Psoas muscle (tissue), 8 donors: ENCODE data around the gene SPATA33. TPM values are rescaled to one million over a fixed set of nuclear protein-coding genes. Genes with fewer than 3 reads are reported as not detected.

ENCODE experiments used
- ATAC-seq, 4 donors: fragments of 200-7000 bp; cut with Tn5 transposase; one replicate each; pipeline ENCODE4 v1.9.1; 2020; ENCODE audit warnings: moderate library complexity in 3 of 4, mild to moderate bottlenecking in 2 of 4
- DNase-seq, 2 donors: peaks; one replicate each; pipeline ENCODE4 v3.0.0-alpha.2; 2020
- H3K27ac ChIP-seq: fragments of 200-600 bp; one replicate; pipeline ENCODE4 v1.8.0; 2022
- H3K27me3 ChIP-seq, 3 donors: fragments of 200-600 bp in 1 of 3; one replicate each; pipeline versions ENCODE4 v1.6.1 to v1.8.0; 2013 to 2022; ENCODE audit warnings: low read length in 2 of 3, mild to moderate bottlenecking in 2 of 3, moderate library complexity in 1 of 3; ENCODE audit not compliant: insufficient read depth in 3 of 3
- H3K36me3 ChIP-seq, 2 donors: fragments of 200-600 bp in 1 of 2; one replicate each; pipeline versions ENCODE4 v1.6.1 to v1.8.0; 2013 to 2022; ENCODE audit warnings: low read depth in 1 of 2, mild to moderate bottlenecking in 1 of 2, moderate library complexity in 1 of 2; ENCODE audit not compliant: insufficient read depth in 1 of 2
- H3K4me1 ChIP-seq: fragments of 200-600 bp; one replicate; pipeline ENCODE4 v1.8.0; 2022
- H3K4me3 ChIP-seq: fragments of 200-600 bp; one replicate; pipeline ENCODE4 v1.8.0; 2022; ENCODE audit warnings: mild to moderate bottlenecking
- H3K9me3 ChIP-seq: fragments of 200-600 bp; one replicate; pipeline ENCODE4 v1.8.0; 2022
- CTCF ChIP-seq: fragments of 200-600 bp; IDR thresholded peaks from one replicate; pipeline ENCODE4 v1.8.0; 2022; ENCODE audit warnings: antibody characterized with exemption
- WGBS, 3 donors: extraction: QIAGEN DNeasy Blood & Tissue Kit; methylation state at CpG; one replicate each; pipeline versions ENCODE4 v1.1.6 to v1.1.7; 2013; 5-methylcytosine and 5-hydroxymethylcytosine counted together
- intact Hi-C, 2 donors: fragments of 100-400 bp; cut with DNase I; formaldehyde crosslinking; loops; one replicate each; pipeline versions ENCODE4 v1.11.0 to v1.14.2; 2022
- polyA plus RNA-seq, 3 donors: library from polyadenylated mRNA; stranded (reverse); fragments of 200-250 nt; gene quantifications; one replicate each; pipeline ENCODE4 v1.2.3, GENCODE V29; 2013
- total RNA-seq, 4 donors: library from RNA; stranded (reverse); fragmentation: NEBNext Ultra II Directional in 2 of 4; extraction: Animal tissue kit (Norgen Biotek cat#: 25700) in 2 of 4; gene quantifications; one replicate each; pipeline versions ENCODE4 v1.2.1 to v1.2.4, GENCODE V29; 2021 to 2023
- donor health status: healthy with polysubstance abuse.
- donor health status: DM: no; HTN: no; CAD: no; lungs with moderate emphysema.
- donor health status: Bipolar disorder and iron deficiency.
- donor health status: healthy.
- donor health status: DM: yes; HTN: yes; CAD: no.
- donor health status: DM: no; HTN: no; CAD: no.
- donor health status: DM: no; HTN: no; CAD: no.
- donor health status: DM: yes; HTN: yes; CAD: no.

The SPATA33 gene
- total and polyA plus RNA-seq, 7 donors: 1.2 to 8.2 (median 3.0) TPM

- 100% methylated on average over 1 of the region's 1 CpG for WGBS, 3 donors
- no peak for TF ChIP-seq CTCF
- DNase-seq: no peak
- Histone ChIP-seq H3K36me3 (peaks cover 0 to 18% of the 10 kb centered on the region in 2 donors), H3K27me3 (no peaks in the 10 kb centered on the region), H3K27ac (no peak overlapping the region), H3K9me3 (no peaks in the 10 kb centered on the region), H3K4me3 (no peak overlapping the region), H3K4me1 (peaks cover 14% of the 10 kb centered on the region)
- no peak for ATAC-seq
- intact Hi-C loops: no loop called here
These were observed 28.3 kb downstream of the SPATA33 start for GRCh38 chr16:89685916-89686315.

- H3K36me3 ChIP-seq: peaks cover 0 to 25% of the 10 kb centered on the region in 2 donors
- peak; percentile 90 to 95 for DNase-seq
- peak; percentile 93 to 99 (median 96) for ATAC-seq
- WGBS, 3 donors: 0 to 1% (median 1%) methylated on average over 60 to 66 of the region's 67 CpGs
- intact Hi-C loops: no loop called here
- no peaks in the 10 kb centered on the region for H3K27me3 ChIP-seq
- H3K4me1 ChIP-seq: peaks cover 14% of the 10 kb centered on the region
- no peak for TF ChIP-seq CTCF
- H3K9me3 ChIP-seq: no peaks in the 10 kb centered on the region
- H3K27ac ChIP-seq: peak within 1 kb of the TSS; percentile 93
- H3K4me3 ChIP-seq: peak within 1 kb of the TSS; percentile 95
These were observed 29.0 kb downstream of the SPATA33 start, which contains the start of gene CDK10 for GRCh38 chr16:89686520-89687091. TSS of gene CDK10 (plus strand) at chr16:89686689. CDS start at chr16:89686711, 22 bp downstream.

GRCh38 chr16:89687092-89687940, 29.7 kb downstream of the SPATA33 start:
- Histone ChIP-seq H3K27me3 (no peaks in the 10 kb centered on the region), H3K36me3 (peaks cover 0 to 32% of the 10 kb centered on the region in 2 donors), H3K4me3 (peak overlapping the region; percentile 95), H3K9me3 (no peaks in the 10 kb centered on the region), H3K27ac (peak overlapping the region; percentile 93), H3K4me1 (peaks cover 14% of the 10 kb centered on the region)
- ATAC-seq (peak; percentile 17 to 32 (median 26)), DNase-seq (no peak)
- intact Hi-C loops: no loop called here
- 11 to 12% (median 11%) methylated on average over 35 to 42 of the region's 42 CpGs for WGBS, 3 donors
- no peak for TF ChIP-seq CTCF

GRCh38 chr16:89688395-89688794, 30.8 kb downstream of the SPATA33 start:
- no peak for DNase-seq
- Histone ChIP-seq H3K4me3 (no peak overlapping the region), H3K27me3 (no peaks in the 10 kb centered on the region), H3K9me3 (no peaks in the 10 kb centered on the region), H3K4me1 (peaks cover 14% of the 10 kb centered on the region), H3K36me3 (peaks cover 3 to 42% of the 10 kb centered on the region in 2 donors), H3K27ac (no peak overlapping the region)
- ATAC-seq: no peak
- no peak for TF ChIP-seq CTCF
- WGBS, 3 donors: 81 to 87% (median 87%) methylated on average over 5 of the region's 5 CpGs
- intact Hi-C loops: no loop called here
